DMS53 (cell line): Measurements from ENCODE around the gene LACTBL1.
A peak's percentile ranks its signal among the peaks of the same experiment; 100 is the strongest.
"Not testable (repeated sequence)": the region's sequence is repeated elsewhere in the genome, so short reads cannot be mapped to it uniquely, and the experiment has no call there.

Source experiments
- DNase-seq: peaks from one replicate; lab custom pipeline; 2025; lab: John Stamatoyannopoulos, UW

LACTBL1 gene

GRCh38 chr1:22976461-22977243, 4.0 kb upstream of the LACTBL1 start:
- peak; percentile 92 for DNase-seq

GRCh38 chr1:22976127-22976460, 3.4 kb upstream of the LACTBL1 start:
- DNase-seq, result no peak

GRCh38 chr1:22975694-22976093, 3.0 kb upstream of the LACTBL1 start:
- DNase-seq, result no peak

GRCh38 chr1:22971611-22972405, 858 bp downstream of the LACTBL1 start:
- peak; percentile 18 for DNase-seq

- no peak for DNase-seq
Measured at GRCh38 chr1:22971161-22971560, 1.5 kb downstream of the LACTBL1 start.

GRCh38 chr1:22970096-22970495, 2.6 kb downstream of the LACTBL1 start:
- no peak for DNase-seq

GRCh38 chr1:22969304-22969709, 3.4 kb downstream of the LACTBL1 start:
- peak; percentile 86 for DNase-seq

- DNase-seq, result no peak
Measured at GRCh38 chr1:22967833-22968232, 4.8 kb downstream of the LACTBL1 start.

- no peak for DNase-seq
Measured at GRCh38 chr1:22966309-22966708, 6.4 kb downstream of the LACTBL1 start.

GRCh38 chr1:22963044-22963677, 9.5 kb downstream of the LACTBL1 start:
- no peak for DNase-seq

- no peak for DNase-seq
Measured at GRCh38 chr1:22962558-22962957, 10.1 kb downstream of the LACTBL1 start.

- DNase-seq, result no peak
Measured at GRCh38 chr1:22959545-22960360, 12.9 kb downstream of the LACTBL1 start.

GRCh38 chr1:22958556-22958955, 14.1 kb downstream of the LACTBL1 start:
- no peak for DNase-seq

- DNase-seq, result no peak
Measured at GRCh38 chr1:22957066-22957465, 15.6 kb downstream of the LACTBL1 start.

- no peak for DNase-seq
Measured at GRCh38 chr1:22955146-22955545, 17.5 kb downstream of the LACTBL1 start.

GRCh38 chr1:22953740-22954141, 18.9 kb downstream of the LACTBL1 start:
- DNase-seq, result peak; percentile 44

GRCh38 chr1:22953057-22953739, 19.5 kb downstream of the LACTBL1 start:
- peak; percentile 64 for DNase-seq

GRCh38 chr1:22952694-22953056, 20.0 kb downstream of the LACTBL1 start:
- no peak for DNase-seq

- DNase-seq, result no peak
Measured at GRCh38 chr1:22951796-22952195, 20.9 kb downstream of the LACTBL1 start.

GRCh38 chr1:22949822-22950331, 22.8 kb downstream of the LACTBL1 start:
- no peak for DNase-seq

GRCh38 chr1:22945171-22945570, 27.5 kb downstream of the LACTBL1 start:
- not testable (repeated sequence) for DNase-seq
